SHP77 (cell line): ENCODE measurements around the gene PCDHGA5.
"Not testable (repeated sequence)": the region's sequence is repeated elsewhere in the genome, so short reads cannot be mapped to it uniquely, and the experiment has no call there.

ENCODE experiments used
- DNase-seq, 2 experiments: peaks; one replicate each; lab custom pipeline; 2025; lab: John Stamatoyannopoulos, UW

PCDHGA5 gene

DNA sequence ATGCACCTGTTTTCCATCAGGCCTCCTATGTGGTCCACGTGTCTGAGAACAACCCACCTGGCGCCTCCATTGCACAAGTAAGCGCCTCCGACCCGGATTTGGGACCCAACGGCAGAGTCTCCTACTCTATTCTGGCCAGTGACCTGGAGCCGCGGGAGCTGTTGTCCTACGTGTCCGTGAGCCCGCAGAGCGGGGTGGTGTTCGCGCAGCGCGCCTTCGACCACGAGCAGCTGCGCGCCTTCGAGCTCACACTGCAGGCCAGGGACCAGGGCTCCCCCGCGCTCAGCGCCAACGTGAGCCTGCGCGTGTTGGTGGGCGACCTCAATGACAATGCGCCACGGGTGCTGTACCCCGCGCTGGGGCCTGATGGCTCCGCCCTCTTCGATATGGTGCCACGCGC lies 12.4 kb upstream of the PCDHGA5 start:
- no peak for DNase-seq

DNA sequence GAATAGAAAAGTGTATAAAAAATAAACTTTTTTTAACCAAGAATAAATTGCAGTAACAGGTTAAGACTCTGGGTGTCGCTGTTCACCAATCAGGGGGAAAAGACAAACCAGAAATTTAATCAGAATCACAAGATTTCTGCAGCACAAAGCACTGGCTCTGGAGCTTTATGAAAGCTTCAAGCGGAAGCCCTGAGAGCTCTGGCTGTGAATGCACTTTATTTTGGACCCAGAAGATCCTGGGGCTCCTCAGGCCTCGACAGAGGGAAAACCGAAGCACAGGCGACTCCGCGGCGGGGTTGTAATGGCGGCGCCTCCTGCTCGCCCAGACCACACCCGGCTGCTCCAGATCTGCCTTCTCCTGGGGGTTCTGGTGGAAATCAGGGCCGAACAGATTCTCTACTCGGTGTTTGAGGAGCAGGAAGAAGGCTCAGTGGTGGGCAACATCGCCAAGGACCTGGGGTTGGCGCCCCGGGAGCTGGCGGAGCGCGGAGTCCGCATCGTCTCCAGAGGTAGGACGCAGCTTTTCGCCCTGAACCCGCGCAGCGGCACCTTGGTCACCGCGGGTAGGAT lies 9.0 kb upstream of the PCDHGA5 start, which contains the start of gene PCDHGA4:
TSS of gene PCDHGA4 (plus strand) at position 122 of the 570 bp plus-strand sequence. CDS start at position 209, 87 bp downstream.
- DNase-seq = no peak

DNA sequence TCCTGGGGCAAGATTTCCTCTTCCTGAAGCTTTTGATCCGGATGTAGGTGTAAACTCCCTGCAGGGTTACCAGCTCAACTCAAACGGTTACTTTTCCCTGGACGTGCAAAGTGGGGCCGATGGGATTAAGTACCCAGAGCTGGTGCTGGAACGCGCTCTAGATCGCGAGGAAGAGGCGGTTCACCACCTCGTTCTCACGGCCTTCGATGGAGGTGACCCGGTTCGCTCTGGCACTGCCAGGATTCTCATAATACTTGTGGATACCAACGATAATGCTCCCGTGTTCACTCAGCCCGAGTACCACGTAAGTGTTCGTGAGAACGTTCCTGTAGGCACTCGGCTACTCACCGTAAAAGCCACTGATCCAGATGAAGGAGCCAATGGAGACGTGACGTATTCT lies 8.3 kb upstream of the PCDHGA5 start:
- DNase-seq = no peak

DNA sequence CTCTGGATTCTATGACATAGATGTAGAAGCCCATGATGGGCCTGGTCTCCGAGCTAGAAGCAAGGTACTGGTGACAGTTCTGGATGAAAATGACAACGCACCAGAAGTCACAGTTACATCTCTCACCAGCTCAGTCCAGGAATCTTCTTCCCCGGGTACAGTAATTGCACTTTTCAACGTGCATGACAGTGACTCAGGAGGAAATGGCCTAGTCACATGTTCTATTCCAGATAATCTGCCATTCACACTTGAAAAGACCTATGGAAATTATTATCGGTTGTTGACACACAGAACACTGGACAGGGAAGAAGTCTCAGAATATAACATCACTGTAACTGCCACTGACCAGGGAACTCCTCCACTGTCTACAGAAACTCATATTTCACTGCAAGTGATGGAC lies 7.8 kb upstream of the PCDHGA5 start:
- no peak for DNase-seq

DNA sequence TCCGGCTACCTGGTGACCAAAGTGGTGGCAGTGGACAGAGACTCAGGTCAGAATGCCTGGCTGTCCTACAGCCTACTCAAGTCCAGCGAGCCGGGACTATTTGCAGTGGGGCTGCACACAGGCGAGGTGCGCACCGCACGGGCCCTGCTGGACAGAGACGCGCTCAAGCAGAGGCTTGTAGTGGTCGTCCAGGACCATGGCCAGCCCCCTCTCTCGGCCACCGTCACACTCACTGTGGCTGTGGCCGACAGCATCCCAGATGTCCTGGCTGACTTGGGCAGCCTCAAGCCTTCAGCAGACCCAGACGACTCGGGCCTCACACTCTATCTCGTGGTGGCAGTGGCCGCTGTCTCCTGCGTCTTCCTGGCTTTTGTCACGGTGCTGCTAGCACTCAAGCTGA lies 7.0 kb upstream of the PCDHGA5 start:
- no peak for DNase-seq

DNA sequence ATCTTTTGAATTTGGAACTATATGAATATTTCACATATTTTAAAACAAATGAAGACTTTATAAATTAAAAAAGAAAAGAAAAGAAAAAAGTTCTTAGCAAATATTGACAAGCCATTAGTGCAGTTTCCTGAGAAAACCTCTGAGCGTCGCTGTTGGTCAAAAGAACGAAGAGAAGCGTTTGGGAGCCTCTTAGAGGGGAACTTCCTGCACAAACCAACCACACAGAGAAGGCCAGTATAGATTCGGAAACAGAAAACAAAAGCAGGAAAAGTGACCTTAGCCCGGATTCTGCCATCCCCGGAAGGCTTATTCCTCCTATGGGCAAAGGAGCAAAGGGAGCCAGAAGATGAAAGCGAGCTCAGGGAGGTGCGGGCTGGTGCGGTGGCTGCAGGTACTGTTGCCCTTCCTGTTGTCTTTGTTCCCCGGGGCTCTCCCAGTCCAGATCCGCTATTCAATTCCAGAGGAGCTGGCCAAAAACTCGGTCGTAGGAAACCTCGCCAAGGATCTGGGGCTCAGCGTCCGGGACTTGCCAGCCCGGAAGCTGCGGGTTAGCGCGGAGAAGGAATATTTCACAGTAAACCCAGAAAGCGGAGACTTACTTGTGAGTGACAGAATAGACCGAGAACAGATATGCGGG lies 4.1 kb upstream of the PCDHGA5 start, which contains the start of gene PCDHGB2:
TSS of gene PCDHGB2 (plus strand) at position 205 of the 637 bp plus-strand sequence. CDS start at position 347, 142 bp downstream.
- DNase-seq = no peak

DNA sequence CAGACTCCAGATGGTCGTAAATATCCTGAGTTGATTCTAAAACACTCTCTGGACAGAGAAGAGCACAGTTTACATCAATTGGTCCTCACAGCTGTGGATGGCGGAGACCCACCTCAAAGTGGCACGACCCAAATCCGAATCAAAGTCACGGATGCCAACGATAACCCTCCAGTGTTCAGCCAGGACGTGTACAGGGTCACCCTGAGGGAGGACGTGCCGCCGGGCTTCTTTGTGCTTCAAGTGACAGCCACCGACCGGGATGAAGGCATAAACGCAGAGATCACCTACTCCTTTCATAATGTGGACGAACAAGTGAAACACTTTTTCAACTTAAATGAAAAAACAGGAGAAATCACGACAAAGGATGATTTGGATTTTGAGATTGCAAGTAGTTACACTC lies 3.3 kb upstream of the PCDHGA5 start:
- no peak for DNase-seq

DNA sequence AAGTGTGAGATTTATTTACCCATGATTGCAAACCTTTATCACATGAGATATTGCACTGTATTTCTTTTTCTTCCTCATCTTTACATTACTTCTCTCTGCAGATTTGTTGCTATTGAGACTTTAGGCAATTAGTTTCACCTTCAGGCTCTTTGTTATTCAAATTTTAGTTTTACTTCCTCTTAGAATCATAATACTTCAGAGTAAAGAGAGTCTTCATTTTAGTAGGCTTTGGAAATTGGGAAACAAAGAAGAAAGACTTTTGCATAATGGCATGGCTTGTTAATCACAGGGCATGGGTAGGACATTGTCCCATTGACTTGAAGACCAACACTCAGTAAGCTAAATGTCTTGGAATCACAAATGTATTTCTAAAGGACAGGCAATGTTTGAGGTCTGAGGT lies 1.2 kb upstream of the PCDHGA5 start:
- DNase-seq = no peak

DNA sequence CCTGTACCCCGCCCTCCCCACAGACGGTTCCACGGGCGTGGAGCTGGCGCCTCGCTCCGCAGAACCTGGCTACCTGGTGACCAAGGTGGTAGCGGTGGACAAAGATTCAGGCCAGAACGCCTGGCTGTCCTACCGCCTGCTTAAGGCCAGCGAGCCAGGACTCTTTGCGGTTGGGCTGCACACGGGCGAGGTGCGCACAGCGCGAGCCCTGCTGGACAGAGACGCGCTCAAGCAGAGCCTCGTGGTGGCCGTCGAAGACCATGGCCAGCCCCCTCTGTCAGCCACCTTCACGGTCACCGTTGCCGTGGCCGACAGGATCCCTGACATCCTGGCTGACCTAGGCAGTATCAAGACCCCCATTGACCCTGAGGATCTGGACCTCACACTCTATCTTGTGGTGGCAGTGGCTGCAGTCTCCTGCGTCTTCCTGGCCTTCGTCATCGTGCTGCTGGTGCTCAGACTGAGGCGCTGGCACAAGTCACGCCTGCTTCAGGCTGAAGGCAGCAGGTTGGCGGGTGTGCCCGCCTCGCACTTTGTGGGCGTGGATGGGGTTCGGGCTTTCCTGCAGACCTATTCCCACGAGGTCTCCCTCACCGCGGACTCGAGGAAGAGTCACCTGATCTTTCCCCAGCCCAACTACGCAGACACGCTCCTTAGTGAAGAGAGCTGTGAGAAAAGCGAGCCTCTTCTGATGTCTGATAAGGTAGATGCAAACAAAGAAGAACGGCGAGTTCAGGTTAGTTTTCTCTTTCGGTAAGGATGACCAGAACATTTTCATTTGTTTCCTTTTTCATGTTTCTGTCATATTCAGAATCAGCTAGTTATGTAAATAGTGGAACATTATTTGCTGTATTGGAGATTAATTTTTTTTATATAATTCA lies 2.3 kb downstream of the PCDHGA5 start:
- no peak for DNase-seq

DNA sequence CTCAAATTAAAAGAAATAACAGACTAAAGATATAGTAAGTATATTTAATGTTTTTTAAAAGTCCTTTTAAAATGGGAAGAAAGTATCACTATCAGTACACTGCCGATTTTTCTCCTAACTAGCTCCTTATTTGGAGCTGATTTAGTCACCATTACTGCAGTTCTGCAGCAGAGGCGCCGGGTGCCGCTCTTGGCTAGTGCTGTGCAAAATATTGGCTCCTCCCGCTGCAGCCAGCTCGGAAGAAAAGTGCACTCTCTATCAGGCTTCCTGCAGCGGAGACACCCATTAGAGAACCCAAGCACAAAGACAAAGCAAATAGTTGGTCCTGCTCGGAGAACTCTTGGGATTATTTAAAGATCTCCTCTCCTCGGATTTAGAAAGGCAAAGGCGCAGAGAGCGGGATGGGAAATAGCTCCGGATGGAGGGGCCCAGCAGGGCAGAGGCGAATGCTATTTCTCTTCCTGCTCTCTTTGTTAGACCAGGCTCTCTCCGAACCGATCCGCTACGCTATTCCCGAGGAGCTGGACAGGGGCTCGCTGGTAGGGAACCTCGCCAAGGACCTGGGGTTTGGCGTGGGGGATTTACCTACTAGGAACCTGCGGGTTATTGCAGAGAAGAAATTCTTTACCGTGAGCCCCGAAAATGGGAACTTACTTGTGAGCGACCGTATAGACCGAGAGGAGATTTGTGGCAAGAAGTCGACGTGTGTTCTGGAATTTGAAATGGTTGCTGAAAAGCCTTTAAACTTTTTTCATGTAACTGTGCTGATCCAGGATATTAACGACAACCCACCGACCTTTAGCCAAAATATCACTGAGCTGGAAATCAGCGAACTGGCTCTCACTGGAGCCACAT lies 6.3 kb downstream of the PCDHGA5 start, which contains the start of gene PCDHGB3:
TSS of gene PCDHGB3 (plus strand) at position 249 of the 855 bp plus-strand sequence. CDS start at position 402, 153 bp downstream.
- DNase-seq = no peak

DNA sequence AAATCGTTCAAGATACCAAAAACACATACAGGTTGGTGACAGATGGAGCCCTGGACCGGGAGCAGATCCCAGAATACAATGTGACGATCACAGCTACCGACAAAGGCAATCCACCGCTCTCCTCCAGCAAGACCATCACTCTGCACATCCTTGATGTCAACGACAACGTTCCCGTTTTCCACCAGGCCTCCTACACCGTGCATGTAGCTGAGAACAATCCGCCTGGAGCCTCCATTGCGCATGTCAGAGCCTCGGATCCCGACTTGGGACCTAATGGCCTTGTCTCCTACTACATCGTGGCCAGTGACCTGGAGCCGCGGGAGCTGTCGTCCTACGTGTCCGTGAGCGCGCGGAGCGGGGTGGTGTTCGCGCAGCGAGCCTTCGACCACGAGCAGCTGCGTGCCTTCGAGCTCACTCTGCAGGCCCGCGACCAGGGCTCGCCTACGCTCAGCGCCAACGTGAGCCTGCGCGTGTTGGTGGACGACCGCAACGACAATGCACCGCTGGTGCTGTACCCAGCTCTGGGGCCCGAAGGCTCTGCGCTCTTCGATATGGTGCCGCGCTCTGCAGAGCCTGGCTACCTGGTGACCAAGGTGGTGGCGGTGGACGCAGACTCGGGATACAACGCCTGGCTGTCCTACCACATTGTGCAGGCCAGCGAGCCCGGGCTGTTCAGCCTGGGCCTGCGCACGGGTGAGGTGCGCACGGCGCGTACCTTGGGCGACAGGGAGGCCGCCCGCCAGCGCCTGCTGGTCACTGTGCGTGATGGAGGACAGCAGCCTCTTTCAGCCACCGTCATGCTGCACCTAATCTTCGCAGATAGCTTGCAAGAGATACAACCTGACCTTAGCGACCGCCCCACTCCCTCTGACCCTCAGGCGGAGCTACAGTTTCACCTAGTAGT lies 7.9 kb downstream of the PCDHGA5 start:
- no peak for DNase-seq

DNA sequence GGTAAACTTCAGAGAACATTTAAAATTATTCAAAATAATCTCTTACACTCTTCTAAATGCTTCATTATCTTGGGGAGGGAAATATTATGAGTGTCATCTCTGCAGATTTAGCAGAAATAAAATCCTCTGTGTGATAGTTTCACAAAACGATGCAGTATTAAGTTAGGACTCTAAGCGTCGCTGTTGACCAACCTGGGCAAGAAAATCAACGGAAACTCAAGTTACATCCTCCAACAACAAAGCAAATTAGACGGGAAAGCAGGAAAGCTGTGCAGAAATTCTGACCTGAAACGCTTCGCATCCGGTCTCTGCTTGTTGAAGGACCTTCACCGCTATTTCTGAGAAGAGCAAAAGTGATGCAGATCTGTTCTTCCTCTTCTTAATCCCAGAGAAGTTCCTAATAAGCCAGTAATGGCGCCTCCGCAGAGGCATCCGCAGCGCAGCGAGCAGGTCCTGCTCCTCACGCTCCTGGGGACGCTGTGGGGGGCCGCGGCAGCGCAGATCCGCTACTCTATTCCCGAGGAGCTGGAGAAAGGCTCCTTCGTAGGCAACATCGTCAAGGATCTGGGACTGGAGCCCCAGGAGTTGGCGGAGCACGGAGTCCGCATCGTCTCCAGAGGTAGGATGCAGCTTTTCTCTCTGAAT lies 9.8 kb downstream of the PCDHGA5 start, which contains the start of gene PCDHGA6:
TSS of gene PCDHGA6 (plus strand) at position 219 of the 645 bp plus-strand sequence. CDS start at position 412, 193 bp downstream.
- DNase-seq = no peak

DNA sequence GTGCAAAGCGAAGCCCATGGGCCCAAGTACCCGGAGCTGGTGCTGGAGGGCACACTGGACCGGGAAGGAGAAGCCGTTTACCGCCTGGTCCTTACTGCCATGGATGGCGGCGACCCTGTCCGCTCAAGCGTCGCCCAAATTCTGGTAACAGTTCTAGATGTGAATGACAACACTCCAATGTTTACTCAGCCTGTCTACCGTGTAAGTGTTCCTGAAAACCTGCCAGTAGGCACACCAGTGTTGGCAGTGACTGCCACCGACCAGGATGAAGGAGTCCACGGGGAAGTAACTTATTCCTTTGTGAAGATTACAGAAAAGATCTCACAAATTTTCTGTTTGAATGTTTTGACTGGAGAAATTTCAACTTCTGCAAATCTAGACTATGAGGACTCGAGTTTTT lies 10.7 kb downstream of the PCDHGA5 start:
- no peak for DNase-seq

DNA sequence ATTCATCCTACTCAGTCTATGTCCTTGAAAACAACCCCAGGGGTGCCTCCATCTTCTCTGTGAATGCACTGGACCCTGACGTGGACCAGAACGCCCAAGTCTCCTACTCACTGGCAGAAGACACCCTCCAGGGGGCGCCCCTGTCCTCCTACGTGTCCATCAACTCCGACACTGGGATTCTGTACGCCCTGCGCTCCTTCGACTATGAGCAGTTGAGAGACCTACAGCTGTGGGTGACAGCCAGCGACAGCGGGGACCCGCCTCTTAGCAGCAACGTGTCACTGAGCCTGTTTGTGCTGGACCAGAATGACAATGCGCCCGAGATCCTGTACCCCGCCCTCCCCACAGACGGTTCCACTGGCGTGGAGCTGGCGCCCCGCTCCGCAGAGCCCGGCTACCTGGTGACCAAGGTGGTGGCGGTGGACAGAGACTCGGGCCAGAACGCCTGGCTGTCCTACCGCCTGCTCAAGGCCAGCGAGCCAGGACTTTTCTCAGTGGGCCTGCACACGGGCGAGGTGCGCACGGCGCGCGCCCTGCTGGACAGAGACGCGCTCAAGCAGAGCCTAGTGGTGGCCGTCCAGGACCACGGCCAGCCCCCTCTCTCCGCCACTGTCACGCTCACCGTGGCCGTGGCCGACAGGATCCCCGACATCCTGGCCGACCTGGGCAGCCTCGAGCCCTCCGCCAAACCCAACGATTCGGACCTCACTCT lies 11.6 kb downstream of the PCDHGA5 start:
- not testable (repeated sequence) for DNase-seq

DNA sequence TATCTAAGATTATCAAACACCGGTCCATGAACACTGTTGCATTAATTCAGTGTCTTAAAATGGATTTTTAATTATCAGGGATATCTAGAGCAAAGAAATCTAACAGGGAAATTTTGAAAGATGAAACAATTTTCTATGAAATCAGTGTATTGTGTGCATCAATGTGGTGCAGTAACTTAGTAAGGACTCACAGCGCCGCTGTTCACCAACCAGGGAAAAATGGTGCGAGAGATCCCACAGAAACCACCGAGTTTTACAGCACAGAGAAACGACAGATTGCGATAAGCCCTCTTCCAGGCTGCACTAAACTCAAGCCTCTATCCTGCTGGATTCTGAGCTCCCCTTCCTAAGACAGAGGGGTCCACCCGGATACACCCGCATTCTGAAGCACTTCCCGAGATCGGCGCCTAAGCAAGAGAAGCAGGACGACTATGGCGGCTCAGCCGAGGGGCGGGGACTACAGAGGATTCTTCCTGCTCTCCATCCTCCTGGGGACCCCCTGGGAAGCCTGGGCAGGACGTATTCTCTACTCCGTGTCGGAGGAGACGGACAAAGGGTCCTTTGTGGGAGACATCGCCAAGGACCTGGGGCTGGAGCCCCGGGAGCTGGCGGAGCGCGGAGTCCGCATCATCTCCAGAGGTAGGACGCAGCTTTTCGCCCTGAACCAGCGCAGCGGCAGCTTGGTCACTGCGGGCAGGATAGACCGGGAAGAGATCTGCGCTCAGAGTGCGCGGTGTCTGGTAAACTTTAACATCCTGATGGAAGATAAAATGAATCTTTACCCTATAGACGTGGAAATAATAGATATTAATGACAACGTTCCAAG lies 18.7 kb downstream of the PCDHGA5 start, which contains the start of gene PCDHGA7:
TSS of gene PCDHGA7 (plus strand) at position 274 of the 826 bp plus-strand sequence. CDS start at position 432, 158 bp downstream.
- no peak for DNase-seq

DNA sequence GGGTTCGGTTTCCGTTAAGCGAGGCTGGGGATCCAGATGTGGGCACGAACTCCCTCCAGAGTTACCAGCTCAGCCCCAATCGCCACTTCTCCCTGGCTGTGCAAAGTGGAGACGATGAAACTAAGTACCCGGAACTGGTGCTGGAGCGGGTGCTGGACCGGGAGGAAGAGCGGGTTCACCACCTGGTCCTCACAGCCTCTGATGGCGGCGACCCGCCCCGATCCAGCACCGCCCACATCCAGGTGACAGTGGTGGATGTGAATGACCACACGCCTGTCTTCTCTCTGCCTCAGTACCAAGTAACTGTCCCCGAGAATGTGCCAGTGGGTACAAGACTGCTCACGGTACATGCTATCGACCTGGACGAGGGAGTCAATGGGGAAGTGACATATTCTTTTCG lies 19.4 kb downstream of the PCDHGA5 start:
- no peak for DNase-seq

DNA sequence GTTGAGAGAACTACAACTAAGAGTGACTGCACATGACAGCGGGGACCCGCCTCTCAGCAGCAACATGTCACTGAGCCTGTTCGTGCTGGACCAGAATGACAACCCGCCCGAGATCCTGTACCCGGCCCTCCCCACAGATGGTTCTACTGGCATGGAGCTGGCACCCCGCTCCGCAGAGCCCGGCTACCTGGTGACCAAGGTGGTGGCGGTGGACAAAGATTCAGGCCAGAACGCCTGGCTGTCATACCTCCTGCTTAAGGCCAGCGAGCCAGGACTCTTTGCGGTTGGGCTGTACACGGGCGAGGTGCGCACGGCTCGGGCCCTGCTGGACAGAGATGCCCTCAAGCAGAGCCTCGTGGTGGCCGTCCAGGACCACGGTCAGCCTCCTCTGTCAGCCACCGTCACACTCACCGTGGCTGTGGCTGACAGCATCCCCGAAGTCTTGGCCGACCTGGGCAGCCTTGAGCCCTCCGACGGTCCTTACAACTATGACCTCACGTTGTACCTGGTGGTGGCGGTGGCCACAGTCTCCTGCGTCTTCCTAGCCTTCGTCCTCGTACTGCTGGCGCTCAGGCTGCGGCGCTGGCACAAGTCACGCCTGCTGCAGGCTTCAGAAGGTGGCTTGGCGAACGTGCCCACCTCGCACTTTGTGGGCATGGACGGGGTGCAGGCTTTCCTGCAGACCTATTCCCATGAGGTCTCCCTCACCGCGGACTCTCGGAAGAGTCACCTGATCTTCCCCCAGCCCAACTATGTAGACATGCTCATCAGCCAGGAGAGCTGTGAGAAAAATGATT lies 20.7 kb downstream of the PCDHGA5 start:
- DNase-seq = no peak
